ENCODE measurements around the gene HOXA4.

HOXA4 gene

GRCh38 chr7:27146491-27147198 lies 16.1 kb upstream of the HOXA4 start:
- DNase-seq: no peak

DNA sequence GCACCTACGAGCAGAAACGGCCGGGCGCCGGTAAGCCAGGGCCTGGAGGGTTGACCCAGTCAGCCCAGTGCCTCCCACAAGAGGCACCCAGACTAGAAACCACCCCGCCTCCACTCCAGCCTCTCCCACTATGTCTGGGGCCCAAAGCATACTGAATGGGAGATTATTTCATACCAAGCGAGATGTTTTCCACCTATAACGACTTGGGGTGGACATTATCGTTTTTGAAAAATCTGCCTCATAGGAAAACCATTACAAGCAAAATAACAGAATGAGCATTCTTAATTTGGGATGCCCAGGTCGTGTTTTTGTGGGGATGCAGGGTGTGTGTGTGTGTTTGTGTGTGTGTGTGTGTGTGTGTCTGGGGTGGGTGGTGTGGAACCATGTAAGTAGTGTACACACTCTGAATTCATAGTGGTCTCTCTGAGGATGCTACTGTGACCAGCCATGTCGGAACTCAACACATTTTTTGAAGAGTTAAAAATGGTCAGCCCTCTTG lies 15.4 kb upstream of the HOXA4 start:
- no peak for DNase-seq

- no peak for DNase-seq
These were observed 14.8 kb upstream of the HOXA4 start for GRCh38 chr7:27145165-27145913.

DNA sequence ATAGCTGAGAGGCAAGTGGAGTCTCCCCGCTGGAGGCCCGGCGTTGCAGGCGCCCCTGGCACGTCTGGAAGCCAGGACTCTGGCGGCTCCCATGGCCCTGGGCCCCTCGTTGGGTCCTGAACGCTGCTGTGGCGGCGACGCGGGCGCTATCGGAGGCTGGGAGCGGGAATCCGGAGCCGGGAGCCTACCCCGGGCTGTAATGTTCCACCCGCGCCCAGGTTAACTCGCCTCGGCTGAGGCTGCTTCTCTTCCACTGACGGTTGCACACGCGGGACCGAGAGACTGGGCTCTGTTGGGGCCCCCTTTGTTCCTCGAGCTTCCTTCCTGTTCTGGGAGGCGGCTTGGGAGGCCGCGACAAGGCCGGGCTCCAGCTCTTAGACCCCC lies 14.2 kb upstream of the HOXA4 start:
- no peak for DNase-seq

DNA sequence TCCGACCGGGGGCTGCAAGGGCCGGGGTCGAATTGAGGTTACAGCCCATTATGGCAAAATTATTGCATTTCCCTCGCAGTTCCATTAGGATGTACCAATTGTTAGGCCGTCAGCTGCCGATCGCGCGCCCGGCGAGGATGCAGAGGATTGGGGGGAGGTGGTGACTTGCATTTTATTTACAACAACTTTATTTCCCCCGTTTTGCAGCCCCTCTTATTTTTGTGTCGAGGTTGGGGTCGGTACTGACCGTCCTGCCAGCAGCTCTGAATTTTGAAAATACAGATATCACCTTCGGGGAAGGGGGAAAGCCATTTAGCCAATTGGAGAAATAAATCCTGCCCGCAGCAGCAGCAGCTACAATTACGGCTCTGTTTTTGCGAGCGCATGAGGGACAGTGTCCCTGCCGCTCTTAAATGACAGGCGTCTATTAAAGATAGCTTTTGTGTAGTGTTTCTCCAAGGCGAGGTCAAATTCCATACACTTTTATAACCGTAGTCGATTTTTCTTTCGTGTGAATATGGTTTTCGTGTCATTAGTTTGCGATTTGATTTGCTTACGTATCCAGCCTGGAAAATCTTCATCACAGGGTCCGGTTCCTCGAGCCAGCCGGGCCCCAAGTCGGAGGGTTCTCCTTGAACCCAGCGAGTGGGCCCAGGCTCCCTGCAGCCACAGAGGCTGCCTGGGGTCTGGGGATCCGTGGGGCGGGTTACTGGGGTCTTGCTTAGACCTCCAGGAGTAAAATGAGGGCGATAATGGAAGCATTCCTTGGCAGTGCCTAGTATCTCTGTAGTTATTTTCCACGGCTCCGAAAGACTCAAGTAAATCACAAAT lies 13.6 kb upstream of the HOXA4 start:
- no peak for DNase-seq

DNA sequence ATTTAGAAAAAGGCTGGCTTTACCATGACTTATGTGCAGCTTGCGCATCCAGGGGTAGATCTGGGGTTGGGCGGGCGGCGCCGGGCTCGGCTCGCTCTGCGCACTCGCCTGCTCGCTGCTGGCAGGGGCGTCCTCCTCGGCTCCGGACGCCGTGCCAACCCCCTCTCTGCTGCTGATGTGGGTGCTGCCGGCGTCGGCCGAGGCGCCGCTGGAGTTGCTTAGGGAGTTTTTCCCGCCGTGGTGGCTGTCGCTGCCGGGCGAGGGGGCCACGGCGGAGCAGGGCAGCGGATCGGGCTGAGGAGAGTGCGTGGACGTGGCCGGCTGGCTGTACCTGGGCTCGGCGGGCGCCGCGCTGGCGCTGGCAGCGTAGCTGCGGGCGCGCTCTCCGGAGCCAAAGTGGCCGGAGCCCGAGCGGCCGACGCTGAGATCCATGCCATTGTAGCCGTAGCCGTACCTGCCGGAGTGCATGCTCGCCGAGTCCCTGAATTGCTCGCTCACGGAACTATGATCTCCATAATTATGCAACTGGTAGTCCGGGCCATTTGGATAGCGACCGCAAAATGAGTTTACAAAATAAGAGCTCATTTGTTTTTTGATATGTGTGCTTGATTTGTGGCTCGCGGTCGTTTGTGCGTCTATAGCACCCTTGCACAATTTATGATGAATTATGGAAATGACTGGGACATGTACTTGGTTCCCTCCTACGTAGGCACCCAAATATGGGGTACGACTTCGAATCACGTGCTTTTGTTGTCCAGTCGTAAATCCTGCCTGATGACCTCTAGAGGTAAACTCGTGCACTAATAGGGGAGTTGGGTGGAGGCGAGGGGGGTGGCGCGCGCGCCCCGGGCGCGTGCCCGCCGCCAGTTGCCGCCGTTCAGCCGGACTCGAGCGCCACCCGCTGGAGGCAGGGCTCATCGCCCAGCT lies 12.7 kb upstream of the HOXA4 start, which contains the start of gene HOXA5:
Gene HOXA5, minus strand, starts transcription at position 659 of the 927 bp plus-strand sequence. Its CDS starts 74 bp downstream, at position 585.
- no peak for DNase-seq

DNA sequence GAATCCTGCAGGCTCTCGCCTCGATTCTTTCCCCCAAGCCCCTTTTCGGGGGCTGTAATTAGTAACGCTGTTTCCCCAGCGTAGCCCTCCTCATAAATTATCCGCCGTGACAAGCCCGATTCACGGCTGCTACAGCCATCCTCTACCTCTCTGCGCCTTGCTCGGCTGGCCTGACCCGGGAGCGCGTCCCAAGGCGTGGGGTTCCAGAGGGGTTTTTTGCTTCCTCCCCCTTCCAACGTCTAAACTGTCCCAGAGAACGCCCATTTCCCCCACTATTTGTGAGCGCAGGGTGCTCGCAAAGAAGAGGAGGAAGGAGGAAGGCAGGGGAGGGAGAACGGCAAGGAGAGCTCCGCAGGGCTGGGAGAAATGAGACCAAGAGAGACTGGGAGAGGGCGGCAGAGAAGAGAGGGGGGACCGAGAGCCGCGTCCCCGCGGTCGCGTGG lies 12.0 kb upstream of the HOXA4 start:
- no peak for DNase-seq

DNA sequence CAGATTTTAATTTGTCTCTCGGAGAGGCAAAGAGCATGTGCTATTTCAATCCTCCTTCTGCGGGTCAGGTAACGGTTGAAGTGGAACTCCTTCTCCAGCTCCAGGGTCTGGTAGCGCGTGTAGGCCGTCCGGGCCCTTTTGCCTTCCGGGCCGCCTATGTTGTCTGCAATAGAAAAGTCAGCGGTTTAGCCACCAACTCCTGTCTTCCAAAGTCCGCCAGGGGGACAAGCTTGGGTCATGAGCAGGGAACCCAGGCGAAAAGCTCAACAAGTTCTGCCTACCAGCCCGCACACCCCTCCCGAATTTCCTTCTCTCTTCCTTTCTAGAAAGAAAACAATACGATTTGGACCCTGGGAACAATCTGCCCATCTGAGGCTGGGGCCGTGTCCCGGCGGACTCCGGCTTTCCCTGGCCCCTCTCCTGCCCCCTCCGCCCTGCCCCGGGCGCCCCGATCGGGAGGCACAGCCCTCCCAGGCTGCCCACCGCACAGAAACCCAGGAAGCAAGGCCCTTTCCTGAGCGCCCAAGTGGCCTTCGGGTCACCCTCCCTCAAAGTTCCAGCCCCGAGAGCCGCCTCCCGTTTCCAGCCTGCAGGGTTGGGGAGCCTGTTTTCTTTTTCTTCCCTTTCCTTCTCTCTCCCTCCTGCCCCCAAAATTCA lies 11.5 kb upstream of the HOXA4 start:
- no peak for DNase-seq

GRCh38 chr7:27141137-27141922 lies 10.8 kb upstream of the HOXA4 start:
- no peak for DNase-seq

GRCh38 chr7:27140126-27140857 lies 9.7 kb upstream of the HOXA4 start:
- DNase-seq: no peak

DNA sequence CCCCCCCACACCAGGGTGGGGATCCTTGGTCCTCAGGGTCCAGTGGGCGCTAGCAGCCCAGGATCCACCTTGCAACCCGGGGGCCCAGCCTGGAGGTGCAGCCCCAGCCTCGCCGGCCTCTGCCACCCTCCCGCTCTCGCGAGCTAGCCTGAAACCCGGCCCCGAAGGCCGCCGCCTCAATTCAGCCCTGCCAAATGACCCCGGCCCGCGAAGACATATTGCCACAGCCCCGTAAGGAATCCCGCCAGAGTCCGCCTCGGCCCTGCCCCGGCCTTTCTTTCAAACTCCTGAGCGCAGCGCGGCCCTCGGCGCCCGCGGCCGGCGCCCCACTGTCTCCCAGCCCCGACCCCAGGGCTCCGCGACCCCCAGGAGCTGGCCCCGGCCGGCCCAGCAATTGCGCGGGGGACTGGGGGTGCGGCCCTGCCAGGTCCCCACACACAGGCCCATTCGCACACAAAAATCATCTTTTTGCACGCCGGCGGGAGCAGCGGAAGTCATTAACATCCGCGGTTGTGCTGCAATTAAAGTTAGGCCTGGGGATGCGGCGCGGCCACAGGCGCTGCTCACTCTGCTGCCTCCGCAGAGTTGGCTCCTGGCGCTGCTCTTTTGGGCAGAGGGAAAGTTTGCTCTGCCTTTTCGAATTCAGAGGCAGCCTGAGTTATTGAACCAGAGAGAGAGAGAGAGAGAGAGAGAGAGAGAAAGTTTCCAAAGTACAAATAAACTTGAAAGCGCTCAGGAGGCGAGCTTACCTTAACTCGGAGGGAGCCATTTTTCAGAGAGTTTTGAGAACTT lies 9.0 kb upstream of the HOXA4 start:
- DNase-seq: no peak

- no peak for DNase-seq
These were observed 8.4 kb upstream of the HOXA4 start for GRCh38 chr7:27138985-27139333.

DNA sequence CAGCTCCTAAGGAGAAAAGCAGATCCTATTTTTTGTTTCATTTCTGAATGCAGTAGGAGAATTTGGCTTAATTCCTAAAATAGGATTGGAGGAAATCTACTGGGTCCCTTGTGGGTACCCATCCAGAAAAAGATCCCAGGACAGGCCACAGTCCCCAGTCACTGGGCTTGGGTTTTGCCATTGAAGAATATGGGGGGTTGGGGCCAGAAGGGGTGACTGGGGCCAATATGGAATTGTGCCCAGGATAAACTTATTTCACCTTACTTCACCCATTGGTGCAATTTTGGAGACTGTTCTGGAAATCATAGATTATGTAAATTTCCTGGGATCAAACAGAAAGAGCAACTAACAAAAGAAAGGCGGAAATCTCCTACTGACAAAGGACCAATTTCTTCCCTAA lies 7.9 kb upstream of the HOXA4 start:
- DNase-seq: no peak

DNA sequence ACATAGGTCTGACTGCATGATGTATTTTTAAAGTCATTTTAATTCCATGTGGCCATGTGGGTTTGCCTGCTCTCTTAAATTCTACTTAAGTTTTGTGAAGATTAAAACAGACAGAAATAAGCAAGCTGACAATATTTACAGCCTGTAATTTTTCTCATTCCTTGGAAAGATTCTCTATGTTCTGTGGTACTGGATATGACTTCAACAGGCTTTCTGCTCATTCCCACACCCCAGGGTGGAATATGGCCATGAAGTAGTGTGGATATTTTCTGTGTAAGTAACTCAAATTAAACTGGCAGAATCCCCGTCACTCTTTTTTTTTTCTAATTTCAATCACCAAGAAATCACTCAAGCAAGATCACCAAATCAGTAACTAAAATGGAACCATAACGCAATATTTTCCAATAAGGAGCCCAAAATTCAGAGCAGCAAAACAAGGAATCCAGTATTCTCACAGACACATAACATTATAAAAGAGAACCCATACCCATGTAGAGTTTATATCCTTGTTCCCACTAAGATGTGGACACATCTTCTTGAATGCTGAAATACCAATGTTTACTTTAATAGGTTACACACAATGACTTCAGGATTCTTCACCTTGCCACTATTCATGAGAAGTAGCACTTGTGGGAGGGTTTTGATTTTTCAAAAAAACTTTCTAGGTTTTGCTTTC lies 7.2 kb upstream of the HOXA4 start:
- DNase-seq: no peak

DNA sequence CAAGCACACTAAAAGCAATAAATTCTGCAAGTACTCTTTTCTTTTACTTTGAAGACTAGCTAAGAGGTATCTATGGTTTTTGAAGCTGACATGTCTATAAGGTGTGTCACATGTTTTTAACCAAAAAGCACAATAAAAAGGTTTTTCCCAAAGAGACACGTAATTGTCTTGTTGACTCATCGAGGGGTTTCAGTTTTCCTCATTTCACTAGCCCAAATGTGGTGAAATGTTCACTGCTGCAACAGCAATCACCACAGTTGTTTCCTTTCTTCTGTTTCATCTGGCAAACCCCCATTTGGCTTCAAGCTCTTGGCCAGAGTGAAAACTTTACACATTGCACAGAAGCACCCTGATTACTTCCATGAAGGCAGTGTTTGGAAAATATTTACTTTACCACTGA lies 3.8 kb upstream of the HOXA4 start:
- no peak for DNase-seq

- DNase-seq: no peak
These were observed 3.1 kb upstream of the HOXA4 start for GRCh38 chr7:27133409-27134231.

- DNase-seq: no peak
These were observed 2.4 kb upstream of the HOXA4 start for GRCh38 chr7:27132978-27133377.

DNA sequence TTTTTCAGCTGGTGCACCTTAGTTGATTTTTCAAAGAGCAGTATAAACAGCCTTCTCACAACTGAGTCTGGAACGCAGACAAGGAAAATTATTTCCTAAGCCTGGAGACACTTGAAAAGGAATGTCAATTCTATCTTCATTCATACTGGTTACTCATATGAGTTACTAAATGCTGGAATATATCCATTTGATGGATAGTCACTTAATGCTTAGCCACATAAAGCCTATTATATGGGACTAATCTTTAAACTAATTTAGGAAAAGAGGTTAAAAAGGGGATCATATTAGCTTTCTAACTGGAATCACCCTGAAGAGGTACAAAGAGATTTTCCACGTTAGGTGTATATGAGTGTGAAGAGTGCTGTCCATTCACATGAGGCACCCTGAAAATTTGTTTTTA lies 1.7 kb upstream of the HOXA4 start:
- no peak for DNase-seq

All from NCI-H187 (cell line).